Measurements from ENCODE around the gene PGBD5. TPM values are rescaled to one million over a fixed set of nuclear protein-coding genes. Genes with fewer than 3 reads are reported as not detected.

Gene PGBD5
- total and polyA plus RNA-seq, 3 donors from 2014 or later: 14.3 to 28.1 (median 16.0) TPM

GRCh38 chr1:230385158-230385450, 41.0 kb downstream of the PGBD5 start:
- no peaks in the 10 kb centered on the region for H3K4me1 ChIP-seq
- DNase-seq: no peak
- H3K36me3 ChIP-seq (ENCODE audit: low read depth, missing control alignments): no peaks in the 10 kb centered on the region
- H3K4me3 ChIP-seq: no peak overlapping the region
- TF ChIP-seq CTCF (IDR thresholded peaks at IDR 0.05) (no peak), POLR2A (IDR thresholded peaks at IDR 0.05) (no peak)
- 85 to 95% methylated on average over 2 of the region's 2 CpGs for WGBS, 2 donors
- H3K9me3 ChIP-seq: no peaks in the 10 kb centered on the region
- no peaks in the 10 kb centered on the region for H3K27me3 ChIP-seq
- H3K27ac ChIP-seq: no peak overlapping the region
- intact Hi-C loops (cut with DNase I; ENCODE audit: low total_unique reads): no loop called here

DNA sequence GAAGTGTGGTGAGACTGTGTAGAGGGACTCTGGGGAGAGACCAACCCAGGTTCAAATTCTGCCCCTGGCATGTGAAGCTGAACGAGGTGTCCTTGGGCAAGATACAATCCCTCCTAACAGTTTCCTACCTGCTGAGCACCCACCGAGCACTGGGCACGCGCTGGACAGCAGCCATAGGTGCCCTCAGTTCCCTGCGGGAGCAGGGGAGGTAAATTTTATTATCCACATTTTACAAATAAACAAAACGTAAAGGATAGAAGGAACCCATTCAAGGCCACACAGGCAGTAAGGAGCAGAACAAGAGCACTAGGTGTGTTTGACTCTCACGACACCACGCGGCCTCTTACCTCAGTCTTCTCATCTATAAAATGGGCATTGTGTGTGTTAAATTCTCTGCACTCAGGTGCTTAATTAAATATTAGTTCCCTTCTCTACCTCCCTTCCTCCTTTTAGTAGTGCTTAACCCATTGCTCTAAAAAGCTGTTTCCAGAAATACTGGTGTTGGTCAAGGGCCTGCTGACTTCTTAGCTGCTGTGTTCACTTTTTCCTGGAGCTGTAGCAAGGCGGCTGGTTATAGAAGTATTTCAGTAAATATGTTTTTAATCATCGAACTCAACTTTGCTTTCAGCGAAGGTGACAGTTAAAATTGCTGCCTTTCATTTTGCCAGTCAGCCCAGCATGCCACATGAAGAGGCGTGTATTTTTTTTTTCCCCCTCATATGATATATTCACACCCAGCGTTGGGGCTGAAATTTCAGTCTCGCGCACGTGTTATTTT, 41.6 kb downstream of the PGBD5 start:
- Histone ChIP-seq H3K9me3 (no peaks in the 10 kb centered on the region), H3K27me3 (no peaks in the 10 kb centered on the region), H3K4me3 (no peak overlapping the region), H3K4me1 (no peaks in the 10 kb centered on the region), H3K27ac (no peak overlapping the region), H3K36me3 (ENCODE audit: low read depth, missing control alignments) (no peaks in the 10 kb centered on the region)
- no peak for DNase-seq
- 78 to 86% methylated on average over 17 of the region's 17 CpGs for WGBS, 2 donors
- intact Hi-C loops (cut with DNase I; ENCODE audit: low total_unique reads): no loop called here
- TF ChIP-seq POLR2A (IDR thresholded peaks at IDR 0.05) (no peak), CTCF (IDR thresholded peaks at IDR 0.05) (no peak)

DNA sequence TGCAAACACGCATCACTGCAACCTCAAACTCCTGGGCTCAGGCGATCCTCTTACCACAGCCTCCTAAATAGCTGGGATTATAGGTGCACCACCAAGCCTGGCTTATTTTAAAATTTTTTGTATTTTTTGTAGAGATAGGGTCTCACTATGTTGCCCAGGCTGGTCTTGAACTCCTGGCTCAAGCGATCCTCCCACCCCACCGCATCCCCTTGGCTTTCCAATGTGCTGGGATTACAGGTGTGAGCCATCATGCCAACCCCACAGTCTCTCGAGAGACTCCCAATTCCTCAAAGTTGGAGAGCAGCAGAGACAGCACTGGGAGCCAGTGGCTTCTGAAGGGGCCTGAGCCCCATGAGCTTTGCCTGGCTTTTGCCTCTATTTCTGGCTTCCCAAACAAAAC, 42.7 kb downstream of the PGBD5 start:
- no peak for DNase-seq
- no peak overlapping the region for H3K27ac ChIP-seq
- H3K36me3 ChIP-seq (ENCODE audit: low read depth, missing control alignments): no peaks in the 10 kb centered on the region
- 77 to 85% methylated on average over 5 of the region's 5 CpGs for WGBS, 2 donors
- no peaks in the 10 kb centered on the region for H3K4me1 ChIP-seq
- intact Hi-C loops (cut with DNase I; ENCODE audit: low total_unique reads): no loop called here
- H3K27me3 ChIP-seq: no peaks in the 10 kb centered on the region
- TF ChIP-seq POLR2A (IDR thresholded peaks at IDR 0.05): no peak
- no peak for TF ChIP-seq CTCF (IDR thresholded peaks at IDR 0.05)
- H3K9me3 ChIP-seq: no peaks in the 10 kb centered on the region
- H3K4me3 ChIP-seq: no peak overlapping the region

- no peak overlapping the region for H3K27ac ChIP-seq
- H3K27me3 ChIP-seq: no peaks in the 10 kb centered on the region
- 65 to 81% methylated on average over 6 to 7 of the region's 7 CpGs for WGBS, 2 donors
- H3K4me3 ChIP-seq: no peak overlapping the region
- no peaks in the 10 kb centered on the region for H3K36me3 ChIP-seq (ENCODE audit: low read depth, missing control alignments)
- DNase-seq: no peak
- intact Hi-C loops (cut with DNase I; ENCODE audit: low total_unique reads): no loop called here
- TF ChIP-seq CTCF (IDR thresholded peaks at IDR 0.05) (no peak), POLR2A (IDR thresholded peaks at IDR 0.05) (no peak)
- H3K4me1 ChIP-seq: no peaks in the 10 kb centered on the region
- no peaks in the 10 kb centered on the region for H3K9me3 ChIP-seq
These were observed 44.1 kb downstream of the PGBD5 start for GRCh38 chr1:230382001-230382491.

DNA sequence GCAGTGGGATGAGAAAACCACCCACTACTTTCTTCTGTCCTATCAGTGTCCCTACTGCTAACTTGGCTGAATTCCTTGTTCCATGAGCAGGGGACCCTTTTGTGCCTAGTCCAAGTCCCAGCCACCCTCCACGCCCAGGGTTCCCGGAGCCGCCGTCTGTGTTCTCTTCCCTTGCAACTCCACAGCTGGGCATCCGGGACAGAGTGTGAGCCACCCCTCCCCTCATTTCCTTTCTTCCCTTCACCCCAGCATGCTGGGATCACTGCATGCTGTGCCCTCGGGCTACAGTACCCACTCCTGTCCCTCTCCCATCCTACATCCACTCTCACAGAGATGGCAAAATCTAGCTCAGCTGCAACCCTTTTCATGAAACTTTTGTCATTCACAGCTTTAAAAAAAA, 44.5 kb downstream of the PGBD5 start:
- TF ChIP-seq POLR2A (IDR thresholded peaks at IDR 0.05) (no peak), CTCF (IDR thresholded peaks at IDR 0.05) (no peak)
- DNase-seq: no peak
- Histone ChIP-seq H3K4me3 (no peak overlapping the region), H3K36me3 (ENCODE audit: low read depth, missing control alignments) (no peaks in the 10 kb centered on the region), H3K9me3 (no peaks in the 10 kb centered on the region), H3K27ac (no peak overlapping the region), H3K27me3 (no peaks in the 10 kb centered on the region), H3K4me1 (no peaks in the 10 kb centered on the region)
- 57 to 63% methylated on average over 6 of the region's 6 CpGs for WGBS, 2 donors
- intact Hi-C loops (cut with DNase I; ENCODE audit: low total_unique reads): no loop called here
